ENCODE measurements around the gene THRB. TPM values are rescaled to one million over a fixed set of nuclear protein-coding genes. Genes with fewer than 3 reads are reported as not detected.

The THRB gene
- total and polyA plus RNA-seq, 4 donors: 4.0 to 10.5 (median 6.2) TPM

DNA sequence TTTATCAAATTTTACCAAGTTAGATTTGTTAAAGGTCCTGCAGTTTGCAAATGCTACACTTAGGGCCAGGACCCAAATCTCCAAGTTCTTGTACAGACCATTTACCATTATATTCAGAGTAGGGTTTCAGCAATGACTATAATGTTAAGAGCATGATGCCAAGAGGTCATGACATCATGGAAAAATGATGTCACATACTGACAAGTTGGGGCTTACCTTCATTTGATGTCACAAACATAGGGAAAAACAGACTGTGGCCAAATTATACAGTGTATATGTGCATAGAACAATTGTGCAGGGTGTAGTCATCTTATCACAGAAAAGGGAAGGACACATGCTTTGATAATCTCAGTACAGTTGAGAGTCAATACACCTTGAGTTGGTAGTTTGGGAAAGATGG lies 10.1 kb upstream of the THRB start:
- no peaks in the 10 kb centered on the region for H3K36me3 ChIP-seq (ENCODE audit: control insufficient read depth, insufficient read depth, low read length)
- DNase-seq (ENCODE audit: low read depth in 4 of 6, low spot score in 6 of 6): no peak
- H3K9me3 ChIP-seq (ENCODE audit: control insufficient read depth, insufficient read depth, low read length): no peaks in the 10 kb centered on the region
- no peak overlapping the region for H3K4me3 ChIP-seq (ENCODE audit: low read depth, low read length)
- H3K27me3 ChIP-seq (ENCODE audit: control insufficient read depth, insufficient read depth, low read length): no peaks in the 10 kb centered on the region
- H3K27ac ChIP-seq (ENCODE audit: low read depth, low read length): no peak overlapping the region
- H3K4me1 ChIP-seq (ENCODE audit: control insufficient read depth, insufficient read depth, low read length): no peaks in the 10 kb centered on the region

DNA sequence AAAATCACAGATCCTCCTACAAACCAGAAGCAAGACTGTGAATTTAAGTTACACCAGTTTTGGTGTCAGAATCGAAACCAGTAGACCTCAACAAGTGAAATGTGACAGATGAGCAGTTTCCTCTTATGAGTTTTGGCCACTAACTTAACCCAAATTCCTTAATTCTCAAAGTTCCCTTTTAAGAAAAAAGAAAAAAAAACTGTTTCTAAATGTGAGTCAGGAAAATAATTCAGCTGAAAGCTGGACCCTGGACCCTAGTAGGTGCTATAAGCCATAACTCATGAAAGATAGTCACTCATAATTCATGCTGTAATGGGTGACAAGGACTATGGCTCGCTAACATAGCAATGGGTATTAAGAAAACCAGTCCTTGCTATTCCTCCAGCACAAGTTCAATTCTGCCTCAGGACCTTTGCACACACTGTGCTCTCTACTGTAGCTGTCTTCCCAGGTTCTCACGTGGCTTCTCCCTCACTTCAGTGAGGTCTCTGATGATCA lies 9.0 kb upstream of the THRB start:
- H3K27ac ChIP-seq (ENCODE audit: low read depth, low read length): no peak overlapping the region
- DNase-seq (ENCODE audit: low read depth in 4 of 6, low spot score in 6 of 6): no peak
- H3K9me3 ChIP-seq (ENCODE audit: control insufficient read depth, insufficient read depth, low read length): no peaks in the 10 kb centered on the region
- no peak overlapping the region for H3K4me3 ChIP-seq (ENCODE audit: low read depth, low read length)
- H3K4me1 ChIP-seq (ENCODE audit: control insufficient read depth, insufficient read depth, low read length): no peaks in the 10 kb centered on the region
- H3K27me3 ChIP-seq (ENCODE audit: control insufficient read depth, insufficient read depth, low read length): no peaks in the 10 kb centered on the region
- 92% methylated on average over 2 of the region's 3 CpGs for WGBS (ENCODE audit: insufficient coverage)
- no peaks in the 10 kb centered on the region for H3K36me3 ChIP-seq (ENCODE audit: control insufficient read depth, insufficient read depth, low read length)

DNA sequence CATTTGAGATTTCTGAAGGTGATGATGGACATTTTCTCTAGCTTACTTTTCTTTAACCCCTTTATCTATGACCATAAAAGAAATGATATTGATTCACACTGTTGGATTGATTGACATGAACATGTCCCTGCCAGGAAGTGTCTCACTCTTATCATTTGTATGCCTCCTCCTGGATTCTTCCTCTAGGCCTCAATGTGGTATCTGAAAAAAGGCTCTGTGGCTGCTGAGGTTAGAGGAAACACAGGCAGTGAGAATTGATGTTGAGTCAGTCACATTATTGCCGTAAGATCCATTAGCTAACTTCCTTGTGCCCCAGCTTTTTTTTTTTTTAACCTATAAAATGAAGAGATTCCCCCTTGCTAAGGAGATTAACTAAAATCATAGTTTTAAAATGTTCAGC lies 8.0 kb upstream of the THRB start:
- no CpG with 5 or more reads among the region's 1 CpG for WGBS (ENCODE audit: insufficient coverage)
- H3K4me1 ChIP-seq (ENCODE audit: control insufficient read depth, insufficient read depth, low read length): no peaks in the 10 kb centered on the region
- no peaks in the 10 kb centered on the region for H3K27me3 ChIP-seq (ENCODE audit: control insufficient read depth, insufficient read depth, low read length)
- H3K36me3 ChIP-seq (ENCODE audit: control insufficient read depth, insufficient read depth, low read length): no peaks in the 10 kb centered on the region
- H3K9me3 ChIP-seq (ENCODE audit: control insufficient read depth, insufficient read depth, low read length): no peaks in the 10 kb centered on the region
- no peak for DNase-seq (ENCODE audit: low read depth in 4 of 6, low spot score in 6 of 6)
- no peak overlapping the region for H3K27ac ChIP-seq (ENCODE audit: low read depth, low read length)
- H3K4me3 ChIP-seq (ENCODE audit: low read depth, low read length): no peak overlapping the region

DNA sequence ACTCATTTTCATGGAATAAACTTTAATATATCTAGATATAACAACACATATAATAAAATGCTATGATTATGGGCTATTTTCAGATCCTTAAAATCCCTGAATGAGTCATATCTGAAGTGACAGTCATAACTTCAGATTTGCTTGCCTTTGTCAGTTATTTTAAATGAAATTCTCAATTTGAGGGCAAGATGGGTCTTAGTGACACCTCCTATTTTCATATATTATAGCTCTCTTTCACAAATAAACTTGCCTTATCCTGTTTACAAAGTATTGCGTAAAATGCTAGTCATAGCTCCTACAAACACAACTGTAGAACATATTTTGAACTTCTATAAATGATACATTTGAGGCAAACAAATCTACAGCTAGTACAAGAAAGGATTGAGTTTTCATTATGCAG lies 6.2 kb upstream of the THRB start:
- WGBS (ENCODE audit: insufficient coverage): no CpG with 5 or more reads among the region's 1 CpG
- Histone ChIP-seq H3K9me3 (ENCODE audit: control insufficient read depth, insufficient read depth, low read length) (no peaks in the 10 kb centered on the region), H3K27me3 (ENCODE audit: control insufficient read depth, insufficient read depth, low read length) (peaks cover 1% of the 10 kb centered on the region), H3K4me3 (ENCODE audit: low read depth, low read length) (no peak overlapping the region), H3K36me3 (ENCODE audit: control insufficient read depth, insufficient read depth, low read length) (no peaks in the 10 kb centered on the region), H3K27ac (ENCODE audit: low read depth, low read length) (no peak overlapping the region), H3K4me1 (ENCODE audit: control insufficient read depth, insufficient read depth, low read length) (peaks cover under 1% of the 10 kb centered on the region)
- no peak for DNase-seq (ENCODE audit: low read depth in 4 of 6, low spot score in 6 of 6)

DNA sequence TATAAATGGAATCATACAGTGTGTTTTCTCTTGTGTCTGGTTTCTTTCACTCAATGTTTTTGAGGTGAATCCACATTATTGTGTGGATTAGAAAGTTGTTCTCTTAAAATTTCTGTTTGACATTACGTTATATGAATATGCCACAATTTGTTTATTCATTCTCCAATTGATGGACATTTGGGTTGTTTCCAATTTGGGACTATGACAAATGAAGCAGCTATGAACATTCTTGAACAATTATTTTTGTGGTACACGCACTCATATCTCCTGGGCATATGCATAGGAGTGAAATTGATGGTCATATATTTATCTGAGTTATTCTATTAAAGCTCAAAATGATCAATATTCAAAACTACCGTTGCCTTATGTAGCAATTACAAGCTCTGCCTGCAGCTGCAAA lies 5.3 kb upstream of the THRB start:
- Histone ChIP-seq H3K9me3 (ENCODE audit: control insufficient read depth, insufficient read depth, low read length) (no peaks in the 10 kb centered on the region), H3K36me3 (ENCODE audit: control insufficient read depth, insufficient read depth, low read length) (no peaks in the 10 kb centered on the region), H3K27me3 (ENCODE audit: control insufficient read depth, insufficient read depth, low read length) (peaks cover 3% of the 10 kb centered on the region), H3K4me3 (ENCODE audit: low read depth, low read length) (no peak overlapping the region), H3K27ac (ENCODE audit: low read depth, low read length) (no peak overlapping the region), H3K4me1 (ENCODE audit: control insufficient read depth, insufficient read depth, low read length) (peaks cover 7% of the 10 kb centered on the region)
- DNase-seq (ENCODE audit: low read depth in 4 of 6, low spot score in 6 of 6): no peak
- WGBS (ENCODE audit: insufficient coverage): no CpG with 5 or more reads among the region's 3 CpGs

DNA sequence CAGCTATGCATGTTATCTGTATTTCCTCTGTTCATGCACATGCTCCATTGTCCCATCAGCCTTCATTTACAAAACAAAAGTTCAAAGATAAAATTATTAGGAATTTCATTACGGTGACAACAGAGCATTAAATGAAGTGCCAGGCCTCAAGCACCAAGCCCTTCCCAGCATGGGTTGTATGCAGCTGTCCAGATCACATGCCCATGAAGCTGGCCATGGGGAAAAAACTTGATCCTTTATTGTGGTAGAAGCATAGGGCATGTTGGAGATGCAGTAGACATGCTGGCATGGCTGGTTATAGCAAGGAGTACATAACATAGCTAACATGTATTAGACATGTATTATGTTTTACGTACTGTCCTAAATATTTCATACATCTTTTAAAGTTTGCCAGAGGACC lies 4.1 kb upstream of the THRB start:
- H3K27me3 ChIP-seq (ENCODE audit: control insufficient read depth, insufficient read depth, low read length): peaks cover 11% of the 10 kb centered on the region
- WGBS (ENCODE audit: insufficient coverage): 100% methylated on average over 1 of the region's 2 CpGs
- peaks cover 13% of the 10 kb centered on the region for H3K4me1 ChIP-seq (ENCODE audit: control insufficient read depth, insufficient read depth, low read length)
- DNase-seq (ENCODE audit: low read depth in 4 of 6, low spot score in 6 of 6): no peak
- H3K27ac ChIP-seq (ENCODE audit: low read depth, low read length): no peak overlapping the region
- no peak overlapping the region for H3K4me3 ChIP-seq (ENCODE audit: low read depth, low read length)
- H3K9me3 ChIP-seq (ENCODE audit: control insufficient read depth, insufficient read depth, low read length): no peaks in the 10 kb centered on the region
- H3K36me3 ChIP-seq (ENCODE audit: control insufficient read depth, insufficient read depth, low read length): no peaks in the 10 kb centered on the region

DNA sequence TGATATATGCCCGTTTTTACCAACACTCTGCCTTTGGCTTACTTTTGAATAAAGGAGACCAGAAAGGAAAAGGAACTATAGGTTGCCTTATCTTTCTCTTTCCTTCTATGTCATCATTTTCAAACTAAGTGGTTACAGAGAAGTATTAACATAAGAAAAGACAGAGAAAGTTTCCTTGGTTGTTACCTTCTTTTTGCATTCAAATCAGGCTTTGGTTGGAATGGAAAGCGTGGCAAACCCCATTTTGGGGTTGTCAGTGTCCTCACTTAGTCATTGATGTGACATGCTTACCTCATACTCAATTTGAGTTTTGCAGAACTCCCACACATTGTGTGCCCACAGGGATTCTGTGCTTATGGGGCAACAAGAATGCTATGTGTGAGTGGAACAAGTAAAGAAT lies 3.7 kb upstream of the THRB start:
- Histone ChIP-seq H3K27ac (ENCODE audit: low read depth, low read length) (no peak overlapping the region), H3K9me3 (ENCODE audit: control insufficient read depth, insufficient read depth, low read length) (no peaks in the 10 kb centered on the region), H3K36me3 (ENCODE audit: control insufficient read depth, insufficient read depth, low read length) (no peaks in the 10 kb centered on the region), H3K4me1 (ENCODE audit: control insufficient read depth, insufficient read depth, low read length) (peaks cover 15% of the 10 kb centered on the region), H3K27me3 (ENCODE audit: control insufficient read depth, insufficient read depth, low read length) (peaks cover 15% of the 10 kb centered on the region), H3K4me3 (ENCODE audit: low read depth, low read length) (no peak overlapping the region)
- DNase-seq (ENCODE audit: low read depth in 4 of 6, low spot score in 6 of 6): no peak
- no CpG with 5 or more reads among the region's 2 CpGs for WGBS (ENCODE audit: insufficient coverage)

DNA sequence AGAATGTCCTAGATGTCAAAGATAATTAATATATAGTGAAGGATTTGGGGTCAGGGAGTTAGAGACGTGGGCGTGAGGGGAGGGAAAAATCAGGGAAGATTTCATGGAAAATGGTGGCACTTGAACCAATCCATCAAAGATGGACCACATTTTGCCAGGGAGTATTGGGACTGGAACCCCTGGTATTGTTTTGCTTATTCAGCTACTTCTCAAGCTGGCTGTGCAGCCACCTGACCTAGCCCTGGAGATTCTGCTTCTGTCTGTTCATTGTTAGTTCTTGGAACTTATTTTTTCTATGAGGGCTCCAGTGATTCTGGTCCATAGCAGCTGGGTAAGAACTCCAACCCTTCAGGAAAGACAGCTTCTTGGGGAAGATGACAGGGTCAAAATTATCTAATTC lies 3.3 kb upstream of the THRB start:
- no peak overlapping the region for H3K4me3 ChIP-seq (ENCODE audit: low read depth, low read length)
- no peak overlapping the region for H3K27ac ChIP-seq (ENCODE audit: low read depth, low read length)
- peaks cover 18% of the 10 kb centered on the region for H3K27me3 ChIP-seq (ENCODE audit: control insufficient read depth, insufficient read depth, low read length)
- peaks cover 15% of the 10 kb centered on the region for H3K4me1 ChIP-seq (ENCODE audit: control insufficient read depth, insufficient read depth, low read length)
- no peaks in the 10 kb centered on the region for H3K36me3 ChIP-seq (ENCODE audit: control insufficient read depth, insufficient read depth, low read length)
- no peaks in the 10 kb centered on the region for H3K9me3 ChIP-seq (ENCODE audit: control insufficient read depth, insufficient read depth, low read length)
- 100% methylated on average over 2 of the region's 2 CpGs for WGBS (ENCODE audit: insufficient coverage)
- no peak for DNase-seq (ENCODE audit: low read depth in 4 of 6, low spot score in 6 of 6)

DNA sequence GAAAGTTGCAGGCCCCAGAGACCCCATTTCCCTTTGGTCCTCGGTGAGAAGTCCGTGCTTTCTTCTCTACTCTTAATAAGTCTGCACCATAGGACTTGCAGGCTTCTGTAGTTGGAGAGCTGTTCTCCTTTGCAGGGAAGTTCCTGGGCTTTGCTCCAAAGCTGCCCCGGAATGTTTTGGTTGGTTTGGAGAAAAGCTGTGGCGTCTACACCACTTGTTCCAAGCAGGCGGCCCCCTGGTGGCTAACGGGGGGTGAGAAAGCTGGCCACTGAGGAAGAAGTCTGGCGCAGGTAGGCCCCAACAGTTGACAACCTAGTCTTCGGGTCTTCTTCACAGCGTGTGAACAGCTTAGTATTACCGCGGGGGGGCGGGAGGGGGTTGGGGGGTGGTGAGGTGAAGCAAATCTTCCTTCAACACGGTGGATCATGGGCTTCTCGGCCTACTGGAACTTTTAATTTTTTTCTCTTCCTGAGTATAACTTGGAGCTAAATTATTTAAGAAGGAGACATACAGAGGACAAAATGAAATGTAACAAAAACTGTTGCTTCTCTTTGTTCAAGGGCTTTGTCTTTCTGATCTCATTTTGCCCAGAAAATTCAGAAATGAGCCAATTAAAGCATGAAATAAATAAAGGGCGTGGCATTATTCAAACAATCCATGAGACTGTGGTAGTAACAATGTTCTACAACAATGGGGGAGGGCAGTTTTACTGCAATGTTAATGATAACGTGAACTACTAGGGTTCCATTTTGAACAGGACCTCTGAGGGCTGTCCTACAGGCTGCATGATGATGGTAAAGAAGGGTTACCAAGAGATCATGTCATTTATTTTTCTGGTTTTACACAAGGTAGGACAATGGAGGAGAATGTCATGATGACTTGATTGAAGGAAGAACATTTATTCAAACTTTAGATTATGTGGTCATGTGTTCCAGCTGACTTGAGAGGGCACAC lies 2.2 kb upstream of the THRB start:
- no peak overlapping the region for H3K27ac ChIP-seq (ENCODE audit: low read depth, low read length)
- peak in 2 of 6 donors; percentile 57 to 80 for DNase-seq (ENCODE audit: low read depth in 4 of 6, low spot score in 6 of 6)
- H3K36me3 ChIP-seq (ENCODE audit: control insufficient read depth, insufficient read depth, low read length): no peaks in the 10 kb centered on the region
- no peaks in the 10 kb centered on the region for H3K9me3 ChIP-seq (ENCODE audit: control insufficient read depth, insufficient read depth, low read length)
- peaks cover 26% of the 10 kb centered on the region for H3K27me3 ChIP-seq (ENCODE audit: control insufficient read depth, insufficient read depth, low read length)
- H3K4me1 ChIP-seq (ENCODE audit: control insufficient read depth, insufficient read depth, low read length): peaks cover 15% of the 10 kb centered on the region
- WGBS (ENCODE audit: insufficient coverage): 61% methylated on average over 5 of the region's 16 CpGs
- no peak overlapping the region for H3K4me3 ChIP-seq (ENCODE audit: low read depth, low read length)

Data from spinal cord (tissue), 10 donors.